ENCODE measurements around the gene TBC1D14.

The TBC1D14 gene

GRCh38 chr4:6909113-6909969 is at the start of gene TBC1D14:
TSS of gene TBC1D14 (plus strand) at chr4:6909826. CDS start at chr4:6923390, 13,564 bp downstream.
- peak; percentile 73 for DNase-seq (ENCODE audit: low read depth in 2 of 2, low spot score in 1 of 2)

GRCh38 chr4:6868386-6868785 is 41.2 kb upstream of the TBC1D14 start:
- no peak for DNase-seq (ENCODE audit: low read depth in 2 of 2, low spot score in 1 of 2)

GRCh38 chr4:6869944-6870343 is 39.7 kb upstream of the TBC1D14 start:
- no peak for DNase-seq (ENCODE audit: low read depth in 2 of 2, low spot score in 1 of 2)

GRCh38 chr4:6873291-6873690 is 36.3 kb upstream of the TBC1D14 start:
- no peak for DNase-seq (ENCODE audit: low read depth in 2 of 2, low spot score in 1 of 2)

GRCh38 chr4:6873792-6874461 is 35.7 kb upstream of the TBC1D14 start:
- peak; percentile 62 to 73 for DNase-seq (ENCODE audit: low read depth in 2 of 2, low spot score in 1 of 2)

- no peak for DNase-seq (ENCODE audit: low read depth in 2 of 2, low spot score in 1 of 2)
Observed at GRCh38 chr4:6874981-6875380, 34.6 kb upstream of the TBC1D14 start.

GRCh38 chr4:6875431-6875831 is 34.2 kb upstream of the TBC1D14 start:
- DNase-seq (ENCODE audit: low read depth in 2 of 2, low spot score in 1 of 2): no peak

- DNase-seq (ENCODE audit: low read depth in 2 of 2, low spot score in 1 of 2): no peak
Observed at GRCh38 chr4:6876440-6876839, 33.2 kb upstream of the TBC1D14 start.

- no peak for DNase-seq (ENCODE audit: low read depth in 2 of 2, low spot score in 1 of 2)
Observed at GRCh38 chr4:6877067-6877466, 32.6 kb upstream of the TBC1D14 start.

GRCh38 chr4:6878451-6879059 is 31.1 kb upstream of the TBC1D14 start:
- no peak for DNase-seq (ENCODE audit: low read depth in 2 of 2, low spot score in 1 of 2)

- DNase-seq (ENCODE audit: low read depth in 2 of 2, low spot score in 1 of 2): no peak
Observed at GRCh38 chr4:6880691-6881090, 28.9 kb upstream of the TBC1D14 start.

GRCh38 chr4:6881908-6882307 is 27.7 kb upstream of the TBC1D14 start:
- no peak for DNase-seq (ENCODE audit: low read depth in 2 of 2, low spot score in 1 of 2)

- DNase-seq (ENCODE audit: low read depth in 2 of 2, low spot score in 1 of 2): no peak
Observed at GRCh38 chr4:6884341-6884870, 25.2 kb upstream of the TBC1D14 start.

- DNase-seq (ENCODE audit: low read depth in 2 of 2, low spot score in 1 of 2): no peak
Observed at GRCh38 chr4:6885953-6886557, 23.6 kb upstream of the TBC1D14 start.

GRCh38 chr4:6886886-6887285 is 22.7 kb upstream of the TBC1D14 start:
- no peak for DNase-seq (ENCODE audit: low read depth in 2 of 2, low spot score in 1 of 2)

- no peak for DNase-seq (ENCODE audit: low read depth in 2 of 2, low spot score in 1 of 2)
Observed at GRCh38 chr4:6887591-6888371, 21.8 kb upstream of the TBC1D14 start.

GRCh38 chr4:6888506-6889071 is 21.0 kb upstream of the TBC1D14 start:
- DNase-seq (ENCODE audit: low read depth in 2 of 2, low spot score in 1 of 2): no peak

- no peak for DNase-seq (ENCODE audit: low read depth in 2 of 2, low spot score in 1 of 2)
Observed at GRCh38 chr4:6889101-6889735, 20.4 kb upstream of the TBC1D14 start.

- DNase-seq (ENCODE audit: low read depth in 2 of 2, low spot score in 1 of 2): no peak
Observed at GRCh38 chr4:6889736-6890324, 19.8 kb upstream of the TBC1D14 start.
